ENCODE data around the gene PEAK3. TPM values are rescaled to one million over a fixed set of nuclear protein-coding genes. Genes with fewer than 3 reads are reported as not detected.

PEAK3 gene
- total RNA-seq, 1 donor from 2014 or later = 0.50 TPM

DNA sequence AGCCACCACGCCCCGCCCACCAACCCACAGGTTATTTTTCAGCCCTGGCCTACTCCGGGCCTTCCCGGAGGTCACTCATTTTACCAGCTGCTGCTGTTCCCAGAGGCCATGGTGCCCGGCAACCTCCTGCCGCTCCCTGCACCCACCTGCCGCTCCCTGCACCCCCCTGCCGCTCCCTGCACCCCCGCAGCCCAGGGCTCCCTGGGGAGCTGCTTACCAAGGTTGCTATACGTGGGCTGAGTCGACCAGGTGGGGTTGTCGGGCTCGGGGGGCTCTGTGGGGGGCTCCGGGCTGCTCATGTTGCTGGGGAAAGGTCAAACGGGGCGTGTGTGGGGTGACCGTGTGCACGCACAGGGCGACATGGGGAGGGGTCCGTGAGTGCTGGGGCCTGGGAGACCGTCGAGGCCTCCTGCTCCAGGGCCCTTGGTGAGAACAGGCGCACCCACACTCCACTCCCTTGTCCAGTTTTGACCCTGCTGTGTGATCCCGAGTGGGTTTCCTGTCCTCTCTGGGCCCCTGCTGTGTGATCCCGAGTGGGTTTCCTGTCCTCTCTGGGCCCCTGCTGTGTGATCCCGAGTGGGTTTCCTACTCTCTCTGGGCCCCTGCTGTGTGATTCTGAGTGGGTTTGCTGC is 1.2 kb downstream of the PEAK3 start:
- Mint-ChIP-seq H3K4me1 (ENCODE audit: low read depth) (peaks cover 16% of the 10 kb centered on the region), H3K9me3 (ENCODE audit: low read depth) (no peaks in the 10 kb centered on the region), H3K27me3 (ENCODE audit: low read depth) (no peaks in the 10 kb centered on the region), H3K4me3 (ENCODE audit: unreplicated experiment) (no peak overlapping the region), H3K36me3 (ENCODE audit: low read depth) (peaks cover 3% of the 10 kb centered on the region), H3K27ac (ENCODE audit: unreplicated experiment) (no peak overlapping the region)
- TF ChIP-seq, protein P1, sequence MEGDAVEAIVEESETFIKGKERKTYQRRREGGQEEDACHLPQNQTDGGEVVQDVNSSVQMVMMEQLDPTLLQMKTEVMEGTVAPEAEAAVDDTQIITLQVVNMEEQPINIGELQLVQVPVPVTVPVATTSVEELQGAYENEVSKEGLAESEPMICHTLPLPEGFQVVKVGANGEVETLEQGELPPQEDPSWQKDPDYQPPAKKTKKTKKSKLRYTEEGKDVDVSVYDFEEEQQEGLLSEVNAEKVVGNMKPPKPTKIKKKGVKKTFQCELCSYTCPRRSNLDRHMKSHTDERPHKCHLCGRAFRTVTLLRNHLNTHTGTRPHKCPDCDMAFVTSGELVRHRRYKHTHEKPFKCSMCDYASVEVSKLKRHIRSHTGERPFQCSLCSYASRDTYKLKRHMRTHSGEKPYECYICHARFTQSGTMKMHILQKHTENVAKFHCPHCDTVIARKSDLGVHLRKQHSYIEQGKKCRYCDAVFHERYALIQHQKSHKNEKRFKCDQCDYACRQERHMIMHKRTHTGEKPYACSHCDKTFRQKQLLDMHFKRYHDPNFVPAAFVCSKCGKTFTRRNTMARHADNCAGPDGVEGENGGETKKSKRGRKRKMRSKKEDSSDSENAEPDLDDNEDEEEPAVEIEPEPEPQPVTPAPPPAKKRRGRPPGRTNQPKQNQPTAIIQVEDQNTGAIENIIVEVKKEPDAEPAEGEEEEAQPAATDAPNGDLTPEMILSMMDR (IDR thresholded peaks at IDR 0.05) = no peak
- DNase-seq (ENCODE audit: low spot score) = no peak

DNA sequence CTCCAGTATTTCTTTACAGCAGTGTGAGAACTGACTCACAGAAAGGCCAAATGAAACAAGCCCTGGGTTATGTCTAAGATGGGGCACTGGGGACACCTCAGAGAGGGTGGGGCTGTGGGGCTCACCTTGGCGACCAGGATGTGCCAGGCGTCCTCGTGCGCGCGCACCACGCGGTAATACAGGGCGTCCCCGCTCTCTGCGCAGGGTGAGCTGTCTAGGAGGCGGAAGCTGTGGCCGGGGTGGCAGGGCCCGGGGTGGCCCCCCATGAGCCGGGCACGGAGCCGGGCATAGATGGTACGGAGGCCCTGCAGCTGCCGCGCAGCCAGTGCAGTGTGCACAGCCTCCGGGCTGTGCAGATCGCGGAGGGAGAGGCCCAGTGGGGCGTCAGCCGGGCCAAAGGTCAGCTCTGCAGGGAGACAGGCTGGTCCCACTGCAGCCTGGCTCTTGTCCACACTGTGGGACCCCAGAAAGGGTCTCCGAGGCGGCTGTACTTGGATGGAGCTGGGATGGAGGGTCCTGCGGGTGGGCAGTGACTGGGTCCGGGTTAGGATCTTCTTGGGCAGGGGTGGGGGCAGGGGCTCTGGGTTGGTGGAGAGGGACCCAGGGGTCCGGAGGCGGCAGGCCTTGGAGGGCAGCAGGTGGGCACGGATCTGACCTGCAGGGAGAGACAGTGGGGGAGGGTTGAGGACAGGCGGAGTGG is 3.4 kb downstream of the PEAK3 start:
- no peaks in the 10 kb centered on the region for H3K9me3 Mint-ChIP-seq (ENCODE audit: low read depth)
- H3K27ac Mint-ChIP-seq (ENCODE audit: unreplicated experiment) = no peak overlapping the region
- no peak overlapping the region for H3K4me3 Mint-ChIP-seq (ENCODE audit: unreplicated experiment)
- peaks cover 6% of the 10 kb centered on the region for H3K36me3 Mint-ChIP-seq (ENCODE audit: low read depth)
- peaks cover 30% of the 10 kb centered on the region for H3K4me1 Mint-ChIP-seq (ENCODE audit: low read depth)
- DNase-seq (ENCODE audit: low spot score) = no peak
- no peaks in the 10 kb centered on the region for H3K27me3 Mint-ChIP-seq (ENCODE audit: low read depth)
- TF ChIP-seq, protein P1 (IDR thresholded peaks at IDR 0.05) = no peak

DNA sequence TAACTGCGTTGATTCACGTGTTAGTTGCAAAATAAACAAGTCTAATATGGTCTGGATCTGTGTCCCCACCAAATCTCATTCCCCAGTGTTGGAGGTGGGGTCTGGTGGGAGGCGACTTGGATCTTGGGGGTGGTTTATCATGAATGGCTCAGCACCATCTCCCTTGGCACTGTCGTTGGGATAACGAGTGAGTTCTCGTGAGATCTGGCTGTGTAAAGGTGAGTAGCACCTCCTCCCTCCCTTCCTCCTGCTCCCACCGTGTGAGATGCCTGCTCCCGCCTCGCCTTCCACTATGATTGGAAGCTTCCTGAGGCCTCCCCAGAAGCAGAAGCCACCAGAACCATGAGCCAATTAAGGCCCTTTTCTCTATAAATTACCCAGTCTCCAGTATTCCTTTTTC is 4.8 kb downstream of the PEAK3 start:
- no peaks in the 10 kb centered on the region for H3K9me3 Mint-ChIP-seq (ENCODE audit: low read depth)
- H3K4me1 Mint-ChIP-seq (ENCODE audit: low read depth) = peaks cover 32% of the 10 kb centered on the region
- no peak overlapping the region for H3K27ac Mint-ChIP-seq (ENCODE audit: unreplicated experiment)
- H3K4me3 Mint-ChIP-seq (ENCODE audit: unreplicated experiment) = no peak overlapping the region
- H3K27me3 Mint-ChIP-seq (ENCODE audit: low read depth) = no peaks in the 10 kb centered on the region
- H3K36me3 Mint-ChIP-seq (ENCODE audit: low read depth) = peaks cover 8% of the 10 kb centered on the region
- TF ChIP-seq, protein P1 (IDR thresholded peaks at IDR 0.05) = no peak
- DNase-seq (ENCODE audit: low spot score) = no peak

DNA sequence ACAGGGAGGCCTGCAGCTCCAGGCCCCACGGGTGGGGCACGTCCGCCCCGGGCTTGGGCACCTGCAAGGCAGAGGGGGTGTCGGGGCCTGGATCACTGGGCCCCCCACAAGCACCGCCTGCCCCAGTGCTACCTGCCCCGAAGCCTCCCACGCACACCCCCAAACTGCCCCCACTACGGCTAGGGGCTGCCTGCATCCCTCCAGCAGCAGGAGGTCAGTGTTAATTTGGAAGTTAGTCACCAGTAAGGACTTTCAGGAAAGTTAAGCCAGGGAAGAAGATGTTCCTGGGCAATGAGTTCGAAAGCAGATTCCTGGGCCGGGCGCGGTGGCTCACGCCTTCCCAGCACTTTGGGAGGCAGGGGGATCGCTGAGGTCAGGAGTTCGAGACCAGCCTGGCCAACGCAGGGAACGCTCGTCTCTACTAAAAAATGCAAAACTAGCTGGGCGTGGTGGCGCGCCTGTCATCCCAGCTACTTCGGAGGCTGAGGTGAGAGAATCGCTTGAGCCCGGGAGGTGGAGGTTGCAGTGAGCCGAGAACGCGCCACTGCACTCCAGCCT is 5.5 kb downstream of the PEAK3 start:
- Mint-ChIP-seq H3K36me3 (ENCODE audit: low read depth) (peaks cover 12% of the 10 kb centered on the region), H3K4me1 (ENCODE audit: low read depth) (peaks cover 31% of the 10 kb centered on the region), H3K27ac (ENCODE audit: unreplicated experiment) (no peak overlapping the region), H3K4me3 (ENCODE audit: unreplicated experiment) (no peak overlapping the region), H3K9me3 (ENCODE audit: low read depth) (no peaks in the 10 kb centered on the region), H3K27me3 (ENCODE audit: low read depth) (no peaks in the 10 kb centered on the region)
- TF ChIP-seq, protein P1 (IDR thresholded peaks at IDR 0.05) = no peak
- no peak for DNase-seq (ENCODE audit: low spot score)

DNA sequence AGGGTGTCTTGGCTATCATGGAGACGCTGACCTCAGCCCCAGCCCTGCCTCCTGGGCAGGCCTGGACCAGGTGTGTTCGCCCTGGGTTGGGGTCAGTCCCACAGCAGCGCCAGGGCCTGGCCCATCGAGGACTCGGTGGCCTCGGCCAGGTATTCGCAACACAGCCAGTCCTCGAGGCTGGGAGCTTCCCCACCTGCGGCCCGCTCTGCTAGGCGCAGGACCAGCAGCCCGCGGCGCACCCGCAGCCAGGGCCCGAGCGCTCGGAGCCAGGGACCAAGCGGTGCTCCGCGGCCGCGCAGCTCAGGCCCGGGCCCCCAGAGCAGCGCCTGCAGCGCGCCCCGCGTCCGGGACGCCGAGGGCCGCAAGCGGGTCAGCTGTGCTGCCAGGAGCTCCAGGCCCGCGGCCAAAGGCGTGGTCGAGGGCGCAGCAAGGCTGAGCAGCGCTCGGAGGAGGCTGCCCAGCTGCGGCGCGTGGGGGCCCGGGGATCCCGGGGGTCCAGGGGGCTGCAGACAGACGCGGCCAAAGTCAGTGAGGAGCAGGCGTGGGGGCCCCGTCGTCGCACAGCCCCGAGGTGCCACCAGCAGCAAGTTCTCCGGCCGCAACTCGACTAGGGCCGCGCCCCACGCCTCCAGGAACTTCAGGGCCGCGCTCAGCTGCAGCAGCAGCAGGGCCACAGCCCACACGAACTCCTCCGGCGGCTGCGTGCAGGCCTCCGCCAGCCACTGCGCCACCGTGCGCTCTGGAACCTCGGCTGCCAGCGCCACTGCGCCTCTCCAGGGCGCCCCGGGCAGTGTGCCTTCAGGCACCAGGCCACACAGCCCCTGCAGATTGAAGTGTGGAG is 6.2 kb downstream of the PEAK3 start:
- Mint-ChIP-seq H3K9me3 (ENCODE audit: low read depth) (no peaks in the 10 kb centered on the region), H3K36me3 (ENCODE audit: low read depth) (peaks cover 14% of the 10 kb centered on the region), H3K4me1 (ENCODE audit: low read depth) (peaks cover 33% of the 10 kb centered on the region), H3K27ac (ENCODE audit: unreplicated experiment) (no peak overlapping the region), H3K27me3 (ENCODE audit: low read depth) (no peaks in the 10 kb centered on the region), H3K4me3 (ENCODE audit: unreplicated experiment) (no peak overlapping the region)
- TF ChIP-seq, protein P1 (IDR thresholded peaks at IDR 0.05) = no peak
- DNase-seq (ENCODE audit: low spot score) = no peak
